Activated CD4-positive, alpha-beta memory T cell treated with anti-CD3 and anti-CD28 coated beads for 36 hours (primary cell): ENCODE results near the gene BEAN1. TPM values are rescaled to one million over a fixed set of nuclear protein-coding genes. Genes with fewer than 3 reads are reported as not detected.
"Not testable (repeated sequence)": the region's sequence is repeated elsewhere in the genome, so short reads cannot be mapped to it uniquely, and the experiment has no call there.

Experiments
- CTCF ChIA-PET: fragments of 350-600 bp; sonication (Branson Sonifier 250); formaldehyde crosslinking; loops from one replicate; lab custom pipeline; 2021; ENCODE audit warnings: antibody characterized with exemption, inconsistent platforms; lab: Charles Lee
- POLR2A ChIA-PET: fragments of 350-600 bp; sonication (Branson Sonifier 250); formaldehyde crosslinking; loops from one replicate; lab custom pipeline; 2021; ENCODE audit warnings: antibody characterized with exemption; lab: Charles Lee
- DNase-seq: peaks from one replicate; pipeline ENCODE4 v3.0.0-alpha.2; 2020
- H3K27ac Mint-ChIP-seq: one replicate; pipeline ENCODE4 v1.8.0; 2021; ENCODE audit warnings: mixed read lengths
- H3K27me3 Mint-ChIP-seq: one replicate; pipeline ENCODE4 v1.8.0; 2021; ENCODE audit warnings: mixed read lengths
- H3K36me3 Mint-ChIP-seq: one replicate; pipeline ENCODE4 v1.8.0; 2021; ENCODE audit warnings: mixed read lengths
- H3K4me1 Mint-ChIP-seq: one replicate; pipeline ENCODE4 v1.8.0; 2021; ENCODE audit warnings: low read depth, mixed read lengths
- H3K4me3 Mint-ChIP-seq: one replicate; pipeline ENCODE4 v1.8.0; 2021; ENCODE audit warnings: mild to moderate bottlenecking, mixed read lengths
- H3K9me3 Mint-ChIP-seq: one replicate; pipeline ENCODE4 v1.8.0; 2021; ENCODE audit warnings: mixed read lengths
- intact Hi-C: fragments of 100-400 bp; cut with micrococcal nuclease; formaldehyde crosslinking; loops from one replicate; pipeline ENCODE4 v1.15.1; 2023
- total RNA-seq, 2 experiments: library from RNA; stranded (reverse); gene quantifications; one replicate each; pipeline ENCODE4 v1.2.3, GENCODE V29; 2021

Gene BEAN1
- total RNA-seq, 2 experiments from 2014 or later = not detected

- POLR2A ChIA-PET, H3K4me3 Mint-ChIP-seq, intact Hi-C loops, H3K27me3 Mint-ChIP-seq, CTCF ChIA-PET, H3K4me1 Mint-ChIP-seq, DNase-seq, H3K9me3 Mint-ChIP-seq, H3K36me3 Mint-ChIP-seq, H3K27ac Mint-ChIP-seq: not testable (repeated sequence)
Observed at GRCh38 chr16:66496226-66496625, 69.1 kb downstream of the BEAN1 start.

- CTCF ChIA-PET, DNase-seq, intact Hi-C loops, H3K9me3 Mint-ChIP-seq, H3K27me3 Mint-ChIP-seq, H3K4me3 Mint-ChIP-seq, H3K27ac Mint-ChIP-seq, POLR2A ChIA-PET, H3K4me1 Mint-ChIP-seq, H3K36me3 Mint-ChIP-seq: not testable (repeated sequence)
Observed at GRCh38 chr16:66497921-66498320, 70.8 kb downstream of the BEAN1 start.

GRCh38 chr16:66501563-66501962 is 74.5 kb downstream of the BEAN1 start:
- POLR2A ChIA-PET, H3K27me3 Mint-ChIP-seq, CTCF ChIA-PET, H3K4me1 Mint-ChIP-seq, H3K27ac Mint-ChIP-seq, H3K9me3 Mint-ChIP-seq, H3K36me3 Mint-ChIP-seq, intact Hi-C loops, DNase-seq, H3K4me3 Mint-ChIP-seq: not testable (repeated sequence)

GRCh38 chr16:66502020-66502913 is 75.2 kb downstream of the BEAN1 start:
- intact Hi-C loops = no loop called here
- no peak overlapping the region for H3K27ac Mint-ChIP-seq
- ChIA-PET POLR2A (no interaction called here), CTCF (no interaction called here)
- H3K4me3 Mint-ChIP-seq = no peak overlapping the region
- no peaks in the 10 kb centered on the region for H3K36me3 Mint-ChIP-seq
- H3K27me3 Mint-ChIP-seq = no peaks in the 10 kb centered on the region
- no peaks in the 10 kb centered on the region for H3K9me3 Mint-ChIP-seq
- H3K4me1 Mint-ChIP-seq = no peaks in the 10 kb centered on the region
- peak; percentile 1 for DNase-seq

GRCh38 chr16:66503030-66503429 is 75.9 kb downstream of the BEAN1 start:
- Mint-ChIP-seq H3K4me3 (no peak overlapping the region), H3K27ac (no peak overlapping the region), H3K9me3 (no peaks in the 10 kb centered on the region), H3K36me3 (no peaks in the 10 kb centered on the region), H3K27me3 (no peaks in the 10 kb centered on the region), H3K4me1 (no peaks in the 10 kb centered on the region)
- ChIA-PET CTCF (no interaction called here), POLR2A (no interaction called here)
- DNase-seq = no peak
- intact Hi-C loops = no loop called here

GRCh38 chr16:66503612-66504011 is 76.5 kb downstream of the BEAN1 start:
- ChIA-PET CTCF (no interaction called here), POLR2A (no interaction called here)
- no peaks in the 10 kb centered on the region for H3K27me3 Mint-ChIP-seq
- no peak for DNase-seq
- H3K36me3 Mint-ChIP-seq = no peaks in the 10 kb centered on the region
- H3K4me1 Mint-ChIP-seq = peaks cover 2% of the 10 kb centered on the region
- H3K27ac Mint-ChIP-seq = no peak overlapping the region
- intact Hi-C loops = no loop called here
- H3K9me3 Mint-ChIP-seq = no peaks in the 10 kb centered on the region
- H3K4me3 Mint-ChIP-seq = no peak overlapping the region

- peaks cover 4% of the 10 kb centered on the region for H3K4me1 Mint-ChIP-seq
- H3K27me3 Mint-ChIP-seq = no peaks in the 10 kb centered on the region
- CTCF ChIA-PET = interaction anchor here (0.7 to 1.8 kb wide), 5 partner anchors 25 to 100 kb away, joined by 3 to 5 read pairs (median 3); partner anchors contain the start of gene CMTM2
- intact Hi-C loops = no loop called here
- no peak for DNase-seq
- POLR2A ChIA-PET = no interaction called here
- H3K4me3 Mint-ChIP-seq = no peak overlapping the region
- no peaks in the 10 kb centered on the region for H3K9me3 Mint-ChIP-seq
- H3K27ac Mint-ChIP-seq = no peak overlapping the region
- no peaks in the 10 kb centered on the region for H3K36me3 Mint-ChIP-seq
Observed at GRCh38 chr16:66507731-66508239, 80.7 kb downstream of the BEAN1 start.

- Mint-ChIP-seq H3K4me3 (no peak overlapping the region), H3K27ac (no peak overlapping the region), H3K9me3 (no peaks in the 10 kb centered on the region)
Observed at GRCh38 chr16:66508248-66508913, 81.3 kb downstream of the BEAN1 start.

GRCh38 chr16:66508914-66509496 is 81.9 kb downstream of the BEAN1 start:
- CTCF ChIA-PET = interaction anchor here (1.3 to 1.8 kb wide), 3 partner anchors 26 to 81 kb away, joined by 3 to 5 read pairs (median 3); partner anchors contain the start of gene CMTM2
- H3K4me3 Mint-ChIP-seq = no peak overlapping the region
- DNase-seq = no peak
- POLR2A ChIA-PET = no interaction called here
- peaks cover 7% of the 10 kb centered on the region for H3K4me1 Mint-ChIP-seq
- H3K27ac Mint-ChIP-seq = no peak overlapping the region
- no peaks in the 10 kb centered on the region for H3K27me3 Mint-ChIP-seq
- no peaks in the 10 kb centered on the region for H3K9me3 Mint-ChIP-seq
- intact Hi-C loops = no loop called here
- H3K36me3 Mint-ChIP-seq = no peaks in the 10 kb centered on the region

More at GRCh38 chr16:66508248-66508913, 81.3 kb downstream of the BEAN1 start:
- DNase-seq = no peak
- peaks cover 7% of the 10 kb centered on the region for H3K4me1 Mint-ChIP-seq
- H3K36me3 Mint-ChIP-seq = no peaks in the 10 kb centered on the region
- H3K27me3 Mint-ChIP-seq = no peaks in the 10 kb centered on the region
- ChIA-PET CTCF (interaction anchor here (0.7 to 1.8 kb wide), 6 partner anchors 25 to 100 kb away, joined by 3 to 5 read pairs (median 3); partner anchors contain the start of gene CMTM2), POLR2A (no interaction called here)
- intact Hi-C loops = no loop called here

GRCh38 chr16:66509576-66509975 is 82.5 kb downstream of the BEAN1 start:
- peaks cover 7% of the 10 kb centered on the region for H3K4me1 Mint-ChIP-seq
- H3K9me3 Mint-ChIP-seq = no peaks in the 10 kb centered on the region
- H3K4me3 Mint-ChIP-seq = no peak overlapping the region
- H3K27me3 Mint-ChIP-seq = no peaks in the 10 kb centered on the region
- H3K36me3 Mint-ChIP-seq = no peaks in the 10 kb centered on the region
- no peak for DNase-seq
- intact Hi-C loops = no loop called here
- H3K27ac Mint-ChIP-seq = no peak overlapping the region
- CTCF ChIA-PET = interaction anchor here (1.2 to 1.8 kb wide), 3 partner anchors 26 to 80 kb away, joined by 3 to 5 read pairs (median 3); no protein-coding TSS in a partner anchor
- POLR2A ChIA-PET = no interaction called here

GRCh38 chr16:66510298-66510697 is 83.2 kb downstream of the BEAN1 start:
- intact Hi-C loops = no loop called here
- DNase-seq = no peak
- H3K9me3 Mint-ChIP-seq = no peaks in the 10 kb centered on the region
- CTCF ChIA-PET = interaction anchor here (0.9 to 2.5 kb wide), 5 partner anchors 12 to 103 kb away, joined by 3 to 15 read pairs (median 5); no protein-coding TSS in a partner anchor
- no peaks in the 10 kb centered on the region for H3K27me3 Mint-ChIP-seq
- POLR2A ChIA-PET = no interaction called here
- H3K4me1 Mint-ChIP-seq = peaks cover 12% of the 10 kb centered on the region
- H3K27ac Mint-ChIP-seq = no peak overlapping the region
- H3K4me3 Mint-ChIP-seq = no peak overlapping the region
- H3K36me3 Mint-ChIP-seq = no peaks in the 10 kb centered on the region
